Neural cell (in vitro differentiated cells): ENCODE results near the gene DIPK1C. TPM values are rescaled to one million over a fixed set of nuclear protein-coding genes. Genes with fewer than 3 reads are reported as not detected.

Source experiments
- H2AFZ ChIP-seq: fragments of 200-600, 300-800 bp; sonication (generic), shearing (Covaris generic); 2 replicates; pipeline ENCODE4 v1.6.0; 2014; ENCODE audit warnings: low read depth, mild to moderate bottlenecking, antibody characterized with exemption, low read length, moderate library complexity
- H3F3A ChIP-seq: fragments of 200-600 bp; shearing (Covaris generic); 2 replicates; pipeline ENCODE4 v1.6.1; 2016; ENCODE audit warnings: mild to moderate bottlenecking, moderate library complexity, mixed read lengths, antibody characterized with exemption, low read length; ENCODE audit not compliant: insufficient read depth, poor library complexity, severe bottlenecking
- H3K27ac ChIP-seq: fragments of 200-600, 300-800 bp; sonication (generic), shearing (Covaris generic); 2 replicates; pipeline ENCODE4 v1.5.1; 2014; ENCODE audit warnings: mild to moderate bottlenecking, low read length, moderate library complexity
- H3K27me3 ChIP-seq: fragments of 300-800, 200-600 bp; sonication (generic), shearing (Covaris generic); 2 replicates; pipeline ENCODE4 v1.6.0; 2014; ENCODE audit warnings: mild to moderate bottlenecking, low read depth, low read length, moderate library complexity; ENCODE audit not compliant: insufficient read depth
- H3K36me3 ChIP-seq: fragments of 300-800, 200-600 bp; sonication (generic), shearing (Covaris generic); 2 replicates; pipeline ENCODE4 v1.5.1; 2014; ENCODE audit warnings: mild to moderate bottlenecking, antibody characterized with exemption, low read length, moderate library complexity; ENCODE audit not compliant: insufficient read depth
- H3K4me2 ChIP-seq: fragments of 300-800, 200-600 bp; sonication (generic), shearing (Covaris generic); 2 replicates; pipeline ENCODE4 v1.6.0; 2014; ENCODE audit warnings: mild to moderate bottlenecking, low read length
- H3K4me3 ChIP-seq: fragments of 300-800, 200-600 bp; sonication (generic), shearing (Covaris generic); 2 replicates; pipeline ENCODE4 v1.5.1; 2014; ENCODE audit warnings: mild to moderate bottlenecking, low read length, moderate library complexity
- H3K79me2 ChIP-seq: fragments of 200-600 bp; shearing (Covaris generic); replicated peaks from 2 replicates; pipeline ENCODE4 v1.6.0; 2014; ENCODE audit warnings: mild to moderate bottlenecking, low read length, moderate library complexity; ENCODE audit not compliant: insufficient read depth
- H3K9ac ChIP-seq: fragments of 300-800, 200-600 bp; sonication (generic), shearing (Covaris generic); 2 replicates; pipeline ENCODE4 v1.6.1; 2016; ENCODE audit warnings: mild to moderate bottlenecking, low read length, mixed read lengths
- H3K9me2 ChIP-seq: fragments of 200-600 bp; shearing (Covaris generic); 2 replicates; pipeline ENCODE4 v1.6.1; 2016; ENCODE audit warnings: mild to moderate bottlenecking, low read length, mixed read lengths; ENCODE audit not compliant: insufficient read depth
- H3K9me3 ChIP-seq: fragments of 200-600, 300-800 bp; sonication (generic), shearing (Covaris generic); 2 replicates; pipeline ENCODE4 v1.6.1; 2016; ENCODE audit warnings: mild to moderate bottlenecking, mixed run types, low read length, moderate library complexity, mixed read lengths
- H4K20me1 ChIP-seq: fragments of 200-600 bp; shearing (Covaris generic); 2 replicates; pipeline ENCODE4 v1.6.1; 2016; ENCODE audit warnings: mild to moderate bottlenecking, mixed run types; ENCODE audit not compliant: insufficient read depth
- CTCF ChIP-seq: fragments of 450-650 bp; IDR thresholded peaks from 2 replicates; pipeline ENCODE4 v1.5.1; 2014; ENCODE audit warnings: antibody characterized with exemption, mild to moderate bottlenecking, moderate library complexity; ENCODE audit not compliant: poor library complexity, severe bottlenecking
- EP300 ChIP-seq: fragments of 450-650 bp; conservative IDR thresholded peaks from 2 replicates; pipeline ENCODE4 v1.6.1; 2014; ENCODE audit warnings: antibody characterized with exemption, mild to moderate bottlenecking, moderate library complexity; ENCODE audit not compliant: poor library complexity, severe bottlenecking
- EZH2 ChIP-seq: fragments of 200-600, 300-800 bp; shearing (Covaris generic), sonication (generic); IDR thresholded peaks from 2 replicates; pipeline ENCODE4 v1.6.1; 2014; ENCODE audit warnings: antibody characterized with exemption, low read length, borderline replicate concordance, mild to moderate bottlenecking; ENCODE audit not compliant: insufficient read depth, poor library complexity, severe bottlenecking
- MXI1 ChIP-seq: fragments of 450-650 bp; conservative IDR thresholded peaks from 2 replicates; pipeline ENCODE4 v1.6.1; 2014; ENCODE audit warnings: antibody characterized with exemption, mild to moderate bottlenecking; ENCODE audit not compliant: poor library complexity, severe bottlenecking
- POLR2AphosphoS5 ChIP-seq: IDR thresholded peaks from 2 replicates; pipeline ENCODE4 v1.6.1; 2012
- RAD21 ChIP-seq: fragments of 450-650 bp; conservative IDR thresholded peaks from 2 replicates; pipeline ENCODE4 v1.6.1; 2014; ENCODE audit warnings: antibody characterized with exemption, mild to moderate bottlenecking, moderate library complexity
- SMC3 ChIP-seq: fragments of 450-650 bp; conservative IDR thresholded peaks from 2 replicates; pipeline ENCODE4 v1.6.1; 2014; ENCODE audit warnings: antibody characterized with exemption, mild to moderate bottlenecking, moderate library complexity; ENCODE audit not compliant: poor library complexity
- TAF1 ChIP-seq: IDR thresholded peaks from 2 replicates; pipeline ENCODE4 v1.6.1; 2012; ENCODE audit warnings: low read depth
- polyA plus RNA-seq: library from polyadenylated mRNA; depleted of rRNA; stranded (reverse); fragments of >200 nt; gene quantifications from 2 replicates; pipeline ENCODE4 v1.2.3, GENCODE V29; 2014
- TF ChIP-seq, protein P1 (sequence below): IDR thresholded peaks from 2 replicates; pipeline ENCODE4 v1.6.1; 2012; ENCODE audit warnings: borderline replicate concordance

Gene DIPK1C
- polyA plus RNA-seq, 1 donor from 2014 or later = not detected

- no peak overlapping the region for H3K4me3 ChIP-seq
- no peaks in the 10 kb centered on the region for H3K79me2 ChIP-seq
- TF ChIP-seq EZH2 = no peak
- no peak for TF ChIP-seq POLR2AphosphoS5
- no peak for TF ChIP-seq SMC3
- TF ChIP-seq EP300 = no peak
- no peak for TF ChIP-seq TAF1
- no peak for TF ChIP-seq MXI1
- TF ChIP-seq RAD21 = no peak
- TF ChIP-seq, protein P1, sequence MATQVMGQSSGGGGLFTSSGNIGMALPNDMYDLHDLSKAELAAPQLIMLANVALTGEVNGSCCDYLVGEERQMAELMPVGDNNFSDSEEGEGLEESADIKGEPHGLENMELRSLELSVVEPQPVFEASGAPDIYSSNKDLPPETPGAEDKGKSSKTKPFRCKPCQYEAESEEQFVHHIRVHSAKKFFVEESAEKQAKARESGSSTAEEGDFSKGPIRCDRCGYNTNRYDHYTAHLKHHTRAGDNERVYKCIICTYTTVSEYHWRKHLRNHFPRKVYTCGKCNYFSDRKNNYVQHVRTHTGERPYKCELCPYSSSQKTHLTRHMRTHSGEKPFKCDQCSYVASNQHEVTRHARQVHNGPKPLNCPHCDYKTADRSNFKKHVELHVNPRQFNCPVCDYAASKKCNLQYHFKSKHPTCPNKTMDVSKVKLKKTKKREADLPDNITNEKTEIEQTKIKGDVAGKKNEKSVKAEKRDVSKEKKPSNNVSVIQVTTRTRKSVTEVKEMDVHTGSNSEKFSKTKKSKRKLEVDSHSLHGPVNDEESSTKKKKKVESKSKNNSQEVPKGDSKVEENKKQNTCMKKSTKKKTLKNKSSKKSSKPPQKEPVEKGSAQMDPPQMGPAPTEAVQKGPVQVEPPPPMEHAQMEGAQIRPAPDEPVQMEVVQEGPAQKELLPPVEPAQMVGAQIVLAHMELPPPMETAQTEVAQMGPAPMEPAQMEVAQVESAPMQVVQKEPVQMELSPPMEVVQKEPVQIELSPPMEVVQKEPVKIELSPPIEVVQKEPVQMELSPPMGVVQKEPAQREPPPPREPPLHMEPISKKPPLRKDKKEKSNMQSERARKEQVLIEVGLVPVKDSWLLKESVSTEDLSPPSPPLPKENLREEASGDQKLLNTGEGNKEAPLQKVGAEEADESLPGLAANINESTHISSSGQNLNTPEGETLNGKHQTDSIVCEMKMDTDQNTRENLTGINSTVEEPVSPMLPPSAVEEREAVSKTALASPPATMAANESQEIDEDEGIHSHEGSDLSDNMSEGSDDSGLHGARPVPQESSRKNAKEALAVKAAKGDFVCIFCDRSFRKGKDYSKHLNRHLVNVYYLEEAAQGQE = no peak
- TF ChIP-seq CTCF = no peak
- H3K27ac ChIP-seq = no peak overlapping the region
- H4K20me1 ChIP-seq = no peaks in the 10 kb centered on the region
- no peaks in the 10 kb centered on the region for H3K9me3 ChIP-seq
- H3K9ac ChIP-seq = no peak overlapping the region
- no peaks in the 10 kb centered on the region for H3K9me2 ChIP-seq
- H2AFZ ChIP-seq = no peak overlapping the region
- H3K4me2 ChIP-seq = no peak overlapping the region
- H3K36me3 ChIP-seq = no peaks in the 10 kb centered on the region
- no peaks in the 10 kb centered on the region for H3K27me3 ChIP-seq
- H3F3A ChIP-seq = no peaks in the 10 kb centered on the region
These were observed 10.3 kb downstream of the DIPK1C start for GRCh38 chr18:74446631-74447403.

GRCh38 chr18:74446178-74446577 lies 10.9 kb downstream of the DIPK1C start:
- TF ChIP-seq POLR2AphosphoS5 (no peak), TAF1 (no peak), EP300 (no peak), MXI1 (no peak), EZH2 (no peak)
- no peak overlapping the region for H3K4me3 ChIP-seq
- H3K36me3 ChIP-seq = no peaks in the 10 kb centered on the region
- H3K9me2 ChIP-seq = no peaks in the 10 kb centered on the region
- H4K20me1 ChIP-seq = no peaks in the 10 kb centered on the region
- no peaks in the 10 kb centered on the region for H3F3A ChIP-seq
- H3K27ac ChIP-seq = no peak overlapping the region
- no peaks in the 10 kb centered on the region for H3K9me3 ChIP-seq
- H2AFZ ChIP-seq = no peak overlapping the region
- H3K79me2 ChIP-seq = no peaks in the 10 kb centered on the region
- H3K27me3 ChIP-seq = no peaks in the 10 kb centered on the region
- no peak overlapping the region for H3K9ac ChIP-seq
- H3K4me2 ChIP-seq = no peak overlapping the region
